ENCODE data around the gene NKD2. TPM values are rescaled to one million over a fixed set of nuclear protein-coding genes. Genes with fewer than 3 reads are reported as not detected.

The NKD2 gene
- total RNA-seq, 1 donor from 2014 or later: 0.41 TPM

- no peak for TF ChIP-seq CTCF (IDR thresholded peaks at IDR 0.05; ENCODE audit: insufficient read depth, low read depth, low read length)
- H3K4me1 Mint-ChIP-seq (ENCODE audit: low read depth, unreplicated experiment): peaks cover 9% of the 10 kb centered on the region
- H3K36me3 Mint-ChIP-seq (ENCODE audit: low read depth, unreplicated experiment): no peaks in the 10 kb centered on the region
- Histone ChIP-seq H3K27ac (ENCODE audit: low read depth, low read length) (no peak overlapping the region), H3K79me2 (ENCODE audit: insufficient read depth, low read length) (no peaks in the 10 kb centered on the region), H3K4me2 (ENCODE audit: low read length) (no peak overlapping the region), H4K20me1 (ENCODE audit: insufficient read depth, low read length) (peaks cover 4% of the 10 kb centered on the region), H3K4me1 (ENCODE audit: insufficient read depth, low read length) (peaks cover 6% of the 10 kb centered on the region), H3K4me3 (ENCODE audit: insufficient read depth, low read depth, low read length) (no peak overlapping the region), H3K36me3 (ENCODE audit: insufficient read depth, low read length) (no peaks in the 10 kb centered on the region), H3K9me3 (ENCODE audit: insufficient read depth, low read depth, low read length) (no peaks in the 10 kb centered on the region), H3K27me3 (ENCODE audit: insufficient read depth, low read length) (peaks cover 28% of the 10 kb centered on the region), H2AFZ (ENCODE audit: low read depth, low read length) (no peak overlapping the region), H3K9ac (ENCODE audit: low read length) (no peak overlapping the region)
- H3K4me3 Mint-ChIP-seq (ENCODE audit: unreplicated experiment): no peak overlapping the region
- H3K27ac Mint-ChIP-seq (ENCODE audit: unreplicated experiment): no peak overlapping the region
- H3K9me3 Mint-ChIP-seq (ENCODE audit: unreplicated experiment): peaks cover 18% of the 10 kb centered on the region
- FAIRE-seq: no peak
- peaks cover 32% of the 10 kb centered on the region for H3K27me3 Mint-ChIP-seq (ENCODE audit: low read depth, unreplicated experiment)
- DNase-seq (ENCODE audit: low read depth): no peak
Measured at GRCh38 chr5:982377-983237, 26.0 kb upstream of the NKD2 start.

- peaks cover 23% of the 10 kb centered on the region for H3K27me3 ChIP-seq (ENCODE audit: insufficient read depth, low read length)
- peaks cover 9% of the 10 kb centered on the region for H3K4me1 Mint-ChIP-seq (ENCODE audit: low read depth, unreplicated experiment)
- no peak overlapping the region for H3K4me3 Mint-ChIP-seq (ENCODE audit: unreplicated experiment)
- DNase-seq (ENCODE audit: low read depth) (no peak), FAIRE-seq (no peak)
- no peak for TF ChIP-seq CTCF (IDR thresholded peaks at IDR 0.05; ENCODE audit: insufficient read depth, low read depth, low read length)
- no peak for TF ChIP-seq EZH2 (IDR thresholded peaks at IDR 0.05; ENCODE audit: insufficient read depth, low read length)
- no peak overlapping the region for H3K9ac ChIP-seq (ENCODE audit: low read length)
- H2AFZ ChIP-seq (ENCODE audit: low read depth, low read length): no peak overlapping the region
- peaks cover 6% of the 10 kb centered on the region for H3K4me1 ChIP-seq (ENCODE audit: insufficient read depth, low read length)
- H3K9me3 ChIP-seq (ENCODE audit: insufficient read depth, low read depth, low read length): peaks cover under 1% of the 10 kb centered on the region
- H3K79me2 ChIP-seq (ENCODE audit: insufficient read depth, low read length): no peaks in the 10 kb centered on the region
- peaks cover 4% of the 10 kb centered on the region for H4K20me1 ChIP-seq (ENCODE audit: insufficient read depth, low read length)
- H3K36me3 ChIP-seq (ENCODE audit: insufficient read depth, low read length): no peaks in the 10 kb centered on the region
- H3K4me3 ChIP-seq (ENCODE audit: insufficient read depth, low read depth, low read length): no peak overlapping the region
- peaks cover 32% of the 10 kb centered on the region for H3K27me3 Mint-ChIP-seq (ENCODE audit: low read depth, unreplicated experiment)
- no peaks in the 10 kb centered on the region for H3K36me3 Mint-ChIP-seq (ENCODE audit: low read depth, unreplicated experiment)
- no peak overlapping the region for H3K4me2 ChIP-seq (ENCODE audit: low read length)
- H3K27ac Mint-ChIP-seq (ENCODE audit: unreplicated experiment): no peak overlapping the region
- H3K9me3 Mint-ChIP-seq (ENCODE audit: unreplicated experiment): peaks cover 23% of the 10 kb centered on the region
- H3K27ac ChIP-seq (ENCODE audit: low read depth, low read length): no peak overlapping the region
Measured at GRCh38 chr5:983238-983524, 25.4 kb upstream of the NKD2 start.

GRCh38 chr5:983568-983967, 25.0 kb upstream of the NKD2 start:
- Mint-ChIP-seq H3K27me3 (ENCODE audit: low read depth, unreplicated experiment) (peaks cover 28% of the 10 kb centered on the region), H3K9me3 (ENCODE audit: unreplicated experiment) (peaks cover 25% of the 10 kb centered on the region), H3K27ac (ENCODE audit: unreplicated experiment) (no peak overlapping the region), H3K4me3 (ENCODE audit: unreplicated experiment) (no peak overlapping the region), H3K36me3 (ENCODE audit: low read depth, unreplicated experiment) (no peaks in the 10 kb centered on the region), H3K4me1 (ENCODE audit: low read depth, unreplicated experiment) (peaks cover 7% of the 10 kb centered on the region)
- peaks cover 6% of the 10 kb centered on the region for H3K4me1 ChIP-seq (ENCODE audit: insufficient read depth, low read length)
- no peak overlapping the region for H3K27ac ChIP-seq (ENCODE audit: low read depth, low read length)
- H3K4me3 ChIP-seq (ENCODE audit: insufficient read depth, low read depth, low read length): no peak overlapping the region
- peaks cover 4% of the 10 kb centered on the region for H4K20me1 ChIP-seq (ENCODE audit: insufficient read depth, low read length)
- FAIRE-seq: peak; percentile 34
- no peak for TF ChIP-seq CTCF (IDR thresholded peaks at IDR 0.05; ENCODE audit: insufficient read depth, low read depth, low read length)
- no peak for TF ChIP-seq EZH2 (IDR thresholded peaks at IDR 0.05; ENCODE audit: insufficient read depth, low read length)
- H3K36me3 ChIP-seq (ENCODE audit: insufficient read depth, low read length): no peaks in the 10 kb centered on the region
- peaks cover 4% of the 10 kb centered on the region for H3K9me3 ChIP-seq (ENCODE audit: insufficient read depth, low read depth, low read length)
- H2AFZ ChIP-seq (ENCODE audit: low read depth, low read length): no peak overlapping the region
- H3K27me3 ChIP-seq (ENCODE audit: insufficient read depth, low read length): peaks cover 21% of the 10 kb centered on the region
- H3K4me2 ChIP-seq (ENCODE audit: low read length): no peak overlapping the region
- DNase-seq (ENCODE audit: low read depth): no peak
- no peaks in the 10 kb centered on the region for H3K79me2 ChIP-seq (ENCODE audit: insufficient read depth, low read length)
- no peak overlapping the region for H3K9ac ChIP-seq (ENCODE audit: low read length)

Data from astrocyte (in vitro differentiated cells and primary cell).